ENCODE data around the gene TTC39B.

- TF ChIP-seq, protein P1, sequence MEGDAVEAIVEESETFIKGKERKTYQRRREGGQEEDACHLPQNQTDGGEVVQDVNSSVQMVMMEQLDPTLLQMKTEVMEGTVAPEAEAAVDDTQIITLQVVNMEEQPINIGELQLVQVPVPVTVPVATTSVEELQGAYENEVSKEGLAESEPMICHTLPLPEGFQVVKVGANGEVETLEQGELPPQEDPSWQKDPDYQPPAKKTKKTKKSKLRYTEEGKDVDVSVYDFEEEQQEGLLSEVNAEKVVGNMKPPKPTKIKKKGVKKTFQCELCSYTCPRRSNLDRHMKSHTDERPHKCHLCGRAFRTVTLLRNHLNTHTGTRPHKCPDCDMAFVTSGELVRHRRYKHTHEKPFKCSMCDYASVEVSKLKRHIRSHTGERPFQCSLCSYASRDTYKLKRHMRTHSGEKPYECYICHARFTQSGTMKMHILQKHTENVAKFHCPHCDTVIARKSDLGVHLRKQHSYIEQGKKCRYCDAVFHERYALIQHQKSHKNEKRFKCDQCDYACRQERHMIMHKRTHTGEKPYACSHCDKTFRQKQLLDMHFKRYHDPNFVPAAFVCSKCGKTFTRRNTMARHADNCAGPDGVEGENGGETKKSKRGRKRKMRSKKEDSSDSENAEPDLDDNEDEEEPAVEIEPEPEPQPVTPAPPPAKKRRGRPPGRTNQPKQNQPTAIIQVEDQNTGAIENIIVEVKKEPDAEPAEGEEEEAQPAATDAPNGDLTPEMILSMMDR (IDR thresholded peaks at IDR 0.05; ENCODE audit: insufficient read depth, low read depth, low read length) = no peak
- TF ChIP-seq EZH2 (IDR thresholded peaks at IDR 0.05; ENCODE audit: insufficient read depth, low read length) = no peak
Measured at GRCh38 chr9:15293804-15294316, 13.2 kb downstream of the TTC39B start.
